Stimulated activated naive CD4-positive, alpha-beta T cell (primary cell): ENCODE measurements around the gene SLC5A9.
"Not testable (repeated sequence)": the region's sequence is repeated elsewhere in the genome, so short reads cannot be mapped to it uniquely, and the experiment has no call there.

Experiments
- DNase-seq, 6 experiments: peaks; one replicate each; lab custom pipeline; 2025; lab: John Stamatoyannopoulos, UW

SLC5A9 gene

GRCh38 chr1:48214366-48214765 lies 8.2 kb upstream of the SLC5A9 start:
- not testable (repeated sequence) for DNase-seq

- no peak for DNase-seq
These were observed 7.7 kb upstream of the SLC5A9 start for GRCh38 chr1:48214820-48215219.

DNA sequence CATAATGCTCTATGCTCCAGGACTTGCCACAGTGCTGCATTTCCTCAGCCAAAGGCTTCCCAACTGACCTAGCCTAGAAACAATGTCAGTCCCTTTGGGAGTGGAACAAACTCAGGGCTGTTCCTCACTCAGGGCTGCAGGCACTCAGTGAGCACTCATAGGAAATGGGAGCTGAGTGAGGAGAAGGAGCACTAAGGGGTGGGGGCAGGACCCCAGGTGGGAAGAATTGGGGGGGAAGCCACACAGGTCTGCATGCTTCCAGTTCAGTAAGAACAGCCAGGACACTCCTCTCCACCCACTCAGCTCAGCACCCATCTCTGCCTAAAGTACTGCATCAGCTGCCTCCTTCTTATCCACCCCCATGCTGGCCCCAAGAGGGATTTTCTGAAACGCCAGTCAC lies 7.3 kb upstream of the SLC5A9 start:
- no peak for DNase-seq

- no peak for DNase-seq
These were observed 6.6 kb upstream of the SLC5A9 start for GRCh38 chr1:48215889-48216288.

- no peak for DNase-seq
These were observed 6.2 kb upstream of the SLC5A9 start for GRCh38 chr1:48216313-48216712.

GRCh38 chr1:48216941-48217340 lies 5.6 kb upstream of the SLC5A9 start:
- no peak for DNase-seq

- no peak for DNase-seq
These were observed 4.7 kb upstream of the SLC5A9 start for GRCh38 chr1:48217856-48218255.

GRCh38 chr1:48219803-48220202 lies 2.7 kb upstream of the SLC5A9 start:
- no peak for DNase-seq

DNA sequence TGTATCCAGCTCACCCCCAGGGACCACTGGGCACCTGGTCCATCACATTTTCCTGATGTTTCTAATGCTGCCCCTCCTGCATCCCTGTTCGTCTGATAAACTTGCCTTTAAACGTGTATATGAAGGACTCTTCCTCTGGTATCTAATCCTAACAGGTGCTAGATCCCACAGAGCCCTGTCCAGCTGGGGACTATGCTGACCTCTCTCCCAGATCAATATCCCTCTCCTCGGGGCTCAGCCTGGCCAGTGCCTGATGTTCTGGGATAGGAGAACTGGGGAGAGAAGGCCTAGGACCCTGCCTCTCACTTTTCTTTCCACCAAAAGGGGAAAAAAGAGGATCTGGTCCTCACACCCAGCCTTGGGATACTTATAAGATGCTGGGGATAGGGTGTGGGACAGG lies 1.4 kb upstream of the SLC5A9 start:
- no peak for DNase-seq

GRCh38 chr1:48221657-48222056 lies 859 bp upstream of the SLC5A9 start:
- DNase-seq, result no peak

GRCh38 chr1:48223366-48224240 lies 1.1 kb downstream of the SLC5A9 start:
- DNase-seq, result no peak

GRCh38 chr1:48224791-48225190 lies 2.3 kb downstream of the SLC5A9 start:
- DNase-seq, result no peak

DNA sequence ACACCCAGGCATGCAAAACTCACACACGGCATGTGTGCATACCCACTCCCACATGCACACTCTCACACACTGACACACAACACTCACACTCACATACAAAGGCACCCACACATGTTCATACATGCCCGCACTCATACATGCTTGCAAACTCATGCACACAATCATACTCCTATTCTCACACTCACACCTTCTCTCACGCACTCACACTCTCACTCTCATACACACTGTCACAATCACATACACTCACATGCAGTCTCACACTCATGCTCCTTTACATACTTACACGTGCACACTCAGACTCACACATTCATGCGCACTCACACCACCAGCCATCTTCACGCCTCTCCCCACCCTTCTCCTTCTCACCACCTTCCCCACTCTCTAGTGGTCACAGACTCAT lies 3.1 kb downstream of the SLC5A9 start:
- no peak for DNase-seq

DNA sequence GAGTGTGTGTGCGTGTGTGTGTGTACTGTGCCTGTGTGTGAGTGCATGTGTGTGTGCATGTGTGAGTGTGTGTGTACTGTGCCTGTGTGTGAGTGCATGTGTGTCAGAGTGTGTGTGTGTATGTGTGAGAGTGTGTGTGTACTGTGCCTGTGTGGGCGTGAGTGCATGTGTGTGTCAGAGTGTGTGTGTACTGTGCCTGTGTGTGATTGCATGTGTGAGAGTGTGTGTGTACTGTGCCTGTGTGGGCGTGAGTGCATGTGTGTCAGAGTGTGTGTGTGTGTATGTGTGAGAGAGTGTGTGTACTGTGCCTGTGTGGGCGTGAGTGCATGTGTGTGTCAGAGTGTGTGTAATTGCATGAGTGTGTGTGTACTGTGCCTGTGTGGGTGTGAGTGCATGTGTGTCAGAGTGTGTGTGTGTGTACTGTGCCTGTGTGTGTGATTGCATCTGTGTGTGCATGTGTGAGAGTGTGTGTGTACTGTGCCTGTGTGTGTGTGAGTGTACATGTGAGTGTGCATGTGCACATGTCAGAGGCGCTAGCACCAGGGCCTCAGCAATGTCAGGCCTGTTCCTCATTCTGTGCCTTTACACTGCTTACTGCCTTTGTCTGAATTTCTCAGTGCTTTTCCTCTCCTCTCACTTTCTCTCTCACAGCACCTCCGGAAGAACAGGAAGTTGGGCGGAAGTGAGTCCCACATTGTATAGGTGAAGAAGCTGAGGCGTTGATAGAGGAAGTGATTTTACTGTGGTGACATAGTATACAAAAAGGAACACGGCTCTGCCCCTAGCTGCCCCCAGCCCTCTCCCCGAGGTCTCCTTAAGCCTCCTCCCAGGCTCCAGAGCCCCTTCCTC lies 4.9 kb downstream of the SLC5A9 start:
- DNase-seq, result peak in 3 of 6 experiments; percentile 13 to 46 (median 41)

DNA sequence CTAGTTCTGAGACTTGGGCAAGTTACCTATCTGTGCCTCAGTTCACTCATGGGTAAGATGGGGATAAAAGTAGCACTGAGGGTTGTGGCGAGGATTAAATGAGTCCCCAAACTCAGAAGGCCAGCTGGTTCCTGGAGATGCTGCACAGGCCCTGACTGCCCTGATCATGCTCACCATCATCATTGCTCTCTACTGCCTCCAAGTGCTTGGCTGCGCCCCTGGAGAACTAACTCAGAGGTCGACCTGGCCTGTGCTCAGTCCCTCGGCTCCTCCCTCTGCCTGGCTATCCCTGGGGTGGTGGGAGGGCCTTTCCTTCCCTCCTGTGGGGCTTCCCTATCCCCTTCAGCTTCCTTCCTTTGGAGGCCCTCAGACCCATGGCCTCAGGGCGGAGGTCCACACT lies 5.6 kb downstream of the SLC5A9 start:
- no peak for DNase-seq

GRCh38 chr1:48229317-48229716 lies 6.8 kb downstream of the SLC5A9 start:
- DNase-seq, result no peak

- no peak for DNase-seq
These were observed 7.7 kb downstream of the SLC5A9 start for GRCh38 chr1:48230236-48230635.

GRCh38 chr1:48232722-48233121 lies 10.2 kb downstream of the SLC5A9 start:
- DNase-seq, result no peak

DNA sequence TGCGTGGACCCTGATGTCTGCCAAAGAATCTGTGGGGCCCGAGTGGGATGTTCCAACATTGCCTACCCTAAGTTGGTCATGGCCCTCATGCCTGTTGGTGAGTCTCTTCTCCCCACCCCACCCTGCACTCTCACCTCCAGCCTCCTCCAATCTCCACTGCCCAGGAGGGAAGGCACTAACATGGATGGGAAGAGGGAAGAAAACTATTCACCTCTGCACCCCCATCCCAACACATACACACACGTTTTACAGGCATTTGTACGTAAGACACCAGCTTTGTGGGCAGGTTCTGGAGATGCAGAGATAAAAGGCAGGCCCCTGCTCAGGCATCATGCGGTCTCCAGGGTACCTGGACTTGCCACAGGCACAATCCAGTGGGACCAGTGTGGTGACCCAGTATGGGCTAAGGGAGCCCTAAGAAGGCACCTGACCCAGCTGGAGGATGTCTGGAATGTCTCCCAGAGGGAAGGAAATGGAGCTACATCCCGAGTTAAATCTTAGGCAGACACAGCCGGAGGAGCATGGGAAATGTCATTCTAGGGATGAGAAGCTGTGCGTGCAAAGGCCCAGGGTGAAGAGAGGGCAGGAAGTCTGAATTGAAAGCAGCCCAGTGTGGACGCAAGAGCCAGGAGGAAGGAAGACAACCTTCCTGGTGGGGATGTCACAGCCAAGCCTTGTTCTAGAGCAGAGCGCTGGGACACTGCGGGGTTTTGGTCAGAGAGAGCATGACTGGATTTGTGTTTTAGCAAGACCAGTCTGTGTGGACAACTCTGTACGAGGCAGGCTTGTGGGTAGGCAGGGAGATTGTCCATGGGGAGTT lies 11.4 kb downstream of the SLC5A9 start:
- no peak for DNase-seq

- no peak for DNase-seq
These were observed 13.1 kb downstream of the SLC5A9 start for GRCh38 chr1:48235652-48236051.

DNA sequence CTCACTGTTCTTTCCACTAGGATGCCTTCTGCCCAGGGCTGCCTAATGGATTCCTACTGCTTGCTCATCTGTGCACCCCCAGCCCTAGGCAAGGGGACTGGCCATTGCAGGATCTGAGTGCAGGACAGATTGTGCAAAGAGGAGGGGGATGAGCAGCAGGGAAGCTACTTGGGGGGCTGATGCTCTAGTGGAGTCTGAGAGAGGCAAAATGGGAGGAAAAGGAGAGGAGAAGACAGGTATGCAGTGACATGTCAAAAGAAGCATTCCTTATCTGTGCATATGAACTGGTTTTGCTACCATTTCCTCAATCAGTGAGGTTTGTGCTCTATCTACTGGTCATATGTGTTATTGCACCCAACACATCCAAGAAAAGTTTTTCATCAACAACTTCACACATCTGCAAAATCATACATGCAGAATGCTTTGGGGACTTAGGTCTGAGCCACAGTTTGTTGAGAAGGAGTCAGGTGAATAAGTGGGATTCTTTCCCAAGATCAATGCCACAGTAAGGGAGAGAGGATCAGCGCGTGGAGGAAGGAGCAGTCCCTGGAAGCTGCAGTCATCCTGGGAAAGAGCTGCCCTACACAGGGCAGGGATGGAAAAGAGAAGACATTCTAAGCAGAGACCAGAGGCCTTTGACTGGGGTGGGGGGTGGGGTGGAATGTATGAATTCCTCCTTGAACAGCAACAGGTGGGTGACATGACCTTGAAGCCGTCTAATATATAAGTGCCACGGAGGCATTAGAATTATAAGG lies 14.4 kb downstream of the SLC5A9 start:
- DNase-seq, result peak in 4 of 6 experiments; percentile 2 to 55 (median 29)
